Measurements from ENCODE around the gene LRFN4. TPM values are rescaled to one million over a fixed set of nuclear protein-coding genes. Genes with fewer than 3 reads are reported as not detected.
A peak's percentile ranks its signal among the peaks of the same experiment; 100 is the strongest.

The LRFN4 gene
- total RNA-seq, 2 donors from 2014 or later = 32.7 to 46.3 TPM

GRCh38 chr11:66854729-66855211, 2.1 kb upstream of the LRFN4 start:
- intact Hi-C loops (cut with DNase I, micrococcal nuclease) = no loop called here
- ATAC-seq = no peak
- DNase-seq = peak in 1 of 2 donors; percentile 27

GRCh38 chr11:66855574-66856495, 1.0 kb upstream of the LRFN4 start:
- intact Hi-C loops (cut with DNase I, micrococcal nuclease) = no loop called here
- DNase-seq = peak; percentile 94 to 96
- ATAC-seq = peak; percentile 85

- intact Hi-C loops (cut with DNase I, micrococcal nuclease) = no loop called here
- DNase-seq = no peak
- no peak for ATAC-seq
Measured at GRCh38 chr11:66857234-66857926, 516 bp downstream of the LRFN4 start.

GRCh38 chr11:66857927-66858185, 992 bp downstream of the LRFN4 start:
- intact Hi-C loops (cut with DNase I, micrococcal nuclease) = no loop called here
- ATAC-seq (no peak), DNase-seq (no peak)

- ATAC-seq (no peak), DNase-seq (no peak)
- intact Hi-C loops (cut with DNase I, micrococcal nuclease) = no loop called here
Measured at GRCh38 chr11:66858186-66858938, 1.5 kb downstream of the LRFN4 start.

GRCh38 chr11:66858939-66859685, 2.2 kb downstream of the LRFN4 start:
- ATAC-seq (no peak), DNase-seq (no peak)
- intact Hi-C loops (cut with DNase I, micrococcal nuclease) = no loop called here

GRCh38 chr11:66859686-66860448, 3.0 kb downstream of the LRFN4 start:
- DNase-seq (peak in 1 of 2 donors; percentile 24), ATAC-seq (no peak)
- intact Hi-C loops (cut with DNase I, micrococcal nuclease) = no loop called here

GRCh38 chr11:66860449-66860831, 3.6 kb downstream of the LRFN4 start:
- intact Hi-C loops (cut with DNase I, micrococcal nuclease) = no loop called here
- no peak for ATAC-seq
- DNase-seq = no peak

- intact Hi-C loops (cut with DNase I, micrococcal nuclease) = no loop called here
- DNase-seq (peak in 1 of 2 donors; percentile 28), ATAC-seq (no peak)
Measured at GRCh38 chr11:66861038-66861773, 4.3 kb downstream of the LRFN4 start.

- intact Hi-C loops (cut with DNase I, micrococcal nuclease) = no loop called here
- no peak for DNase-seq
- ATAC-seq = no peak
Measured at GRCh38 chr11:66861774-66862558, 5.1 kb downstream of the LRFN4 start.

- no peak for ATAC-seq
- no peak for DNase-seq
- intact Hi-C loops (cut with DNase I, micrococcal nuclease) = no loop called here
Measured at GRCh38 chr11:66862559-66863037, 5.7 kb downstream of the LRFN4 start.

- DNase-seq = peak; percentile 72 to 76
- peak; percentile 67 for ATAC-seq
- intact Hi-C loops (cut with DNase I, micrococcal nuclease) = no loop called here
Measured at GRCh38 chr11:66863428-66864125, 6.7 kb downstream of the LRFN4 start.

GRCh38 chr11:66864172-66864901, 7.5 kb downstream of the LRFN4 start:
- intact Hi-C loops (cut with DNase I, micrococcal nuclease) = no loop called here
- peak; percentile 78 to 90 for DNase-seq
- ATAC-seq = peak; percentile 82

- ATAC-seq (peak; percentile 33), DNase-seq (no peak)
- intact Hi-C loops (cut with DNase I, micrococcal nuclease) = no loop called here
Measured at GRCh38 chr11:66864924-66865697, 8.2 kb downstream of the LRFN4 start.

GRCh38 chr11:66866007-66866406, 9.1 kb downstream of the LRFN4 start:
- ATAC-seq (no peak), DNase-seq (no peak)
- intact Hi-C loops (cut with DNase I, micrococcal nuclease) = no loop called here
